Mammary epithelial cell (primary cell): ENCODE data around the gene HAND2.

Source experiments
- CTCF ChIP-seq, 2 donors: IDR thresholded peaks in 1 of 2; conservative IDR thresholded peaks in 1 of 2; 2 replicates each; pipeline ENCODE4 v1.5.1; 2011 to 2012; ENCODE audit warnings: inconsistent platforms in 2 of 2, low read length in 2 of 2, mild to moderate bottlenecking in 2 of 2, control low read depth in 1 of 2, low read depth in 1 of 2; ENCODE audit not compliant: insufficient read depth in 1 of 2; ENCODE audit errors: extremely low read depth in 1 of 2
- EZH2 ChIP-seq: IDR thresholded peaks from 2 replicates; pipeline ENCODE4 v1.6.1; 2012; ENCODE audit warnings: low read length, inconsistent platforms, borderline replicate concordance

- TF ChIP-seq CTCF (conservative IDR thresholded peaks at IDR 0.05 in 1 of 2, IDR thresholded peaks at IDR 0.05 in 1 of 2; ENCODE audit: extremely low read depth in 1 of 2, insufficient read depth in 1 of 2, low read depth in 1 of 2, low read length in 2 of 2) (no peak), EZH2 (no peak)
These were observed 4.4 kb upstream of the HAND2 start for GRCh38 chr4:173534434-173534833.
